ENCODE results near the gene MAP3K2.

DNA sequence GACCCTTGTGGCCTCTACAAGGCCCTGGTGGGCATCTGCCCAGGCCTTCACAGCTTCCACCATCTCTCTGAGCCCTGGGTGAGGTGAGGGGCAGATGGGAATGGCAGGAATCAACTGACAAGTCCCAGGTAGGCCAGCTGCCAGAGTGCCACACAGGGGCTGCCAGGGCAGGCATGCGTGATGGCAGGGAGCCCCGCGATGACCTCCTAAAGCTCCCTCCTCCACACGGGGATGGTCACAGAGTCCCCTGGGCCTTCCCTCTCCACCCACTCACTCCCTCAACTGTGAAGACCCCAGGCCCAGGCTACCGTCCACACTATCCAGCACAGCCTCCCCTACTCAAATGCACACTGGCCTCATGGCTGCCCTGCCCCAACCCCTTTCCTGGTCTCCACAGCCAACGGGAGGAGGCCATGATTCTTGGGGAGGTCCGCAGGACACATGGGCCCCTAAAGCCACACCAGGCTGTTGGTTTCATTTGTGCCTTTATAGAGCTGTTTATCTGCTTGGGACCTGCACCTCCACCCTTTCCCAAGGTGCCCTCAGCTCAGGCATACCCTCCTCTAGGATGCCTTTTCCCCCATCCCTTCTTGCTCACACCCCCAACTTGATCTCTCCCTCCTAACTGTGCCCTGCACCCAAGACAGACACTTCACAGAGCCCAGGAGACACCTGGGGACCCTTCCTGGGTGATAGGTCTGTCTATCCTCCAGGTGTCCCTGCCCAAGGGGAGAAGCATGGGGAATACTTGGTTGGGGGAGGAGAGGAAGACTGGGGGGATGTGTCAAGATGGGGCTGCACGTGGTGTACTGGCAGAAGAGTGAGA is 32.5 kb upstream of the MAP3K2 start:
- no peak for TF ChIP-seq EZH2 (IDR thresholded peaks at IDR 0.05; ENCODE audit: insufficient read depth, poor library complexity, severe bottlenecking)
- no peak for TF ChIP-seq EZH2phosphoT487 (IDR thresholded peaks at IDR 0.05; ENCODE audit: insufficient read depth, low read depth)

All from GM23248 (cell line).